Nephron progenitor cell (in vitro differentiated cells): Measurements from ENCODE around the gene FOXP1.

ENCODE experiments used
- DNase-seq: peaks from one replicate; pipeline ENCODE4 v3.0.0; 2021
- H3K27ac Mint-ChIP-seq: 2 replicates; pipeline ENCODE4 v1.8.0; 2021; ENCODE audit warnings: mild to moderate bottlenecking, moderate library complexity, mixed read lengths
- H3K27me3 Mint-ChIP-seq: 2 replicates; pipeline ENCODE4 v1.8.0; 2021; ENCODE audit warnings: mild to moderate bottlenecking, low read depth, mixed read lengths; ENCODE audit not compliant: poor library complexity
- H3K36me3 Mint-ChIP-seq: 2 replicates; pipeline ENCODE4 v1.8.0; 2021; ENCODE audit warnings: low read depth, mixed read lengths
- H3K4me1 Mint-ChIP-seq: 2 replicates; pipeline ENCODE4 v1.8.0; 2021; ENCODE audit warnings: mixed read lengths
- H3K4me3 Mint-ChIP-seq: 2 replicates; pipeline ENCODE4 v1.8.0; 2021; ENCODE audit warnings: mild to moderate bottlenecking, moderate library complexity, mixed read lengths
- H3K9me3 Mint-ChIP-seq: 2 replicates; pipeline ENCODE4 v1.8.0; 2021; ENCODE audit warnings: mild to moderate bottlenecking, moderate library complexity, mixed read lengths
- TF ChIP-seq, protein P1 (sequence below): fragments of 200-600 bp; sonication (generic); IDR thresholded peaks from 2 replicates; pipeline ENCODE4 v1.5.0; 2021; ENCODE audit warnings: antibody characterized with exemption

The FOXP1 gene

GRCh38 chr3:70990723-70991122 is 592.8 kb downstream of the FOXP1 start:
- TF ChIP-seq, protein P1, sequence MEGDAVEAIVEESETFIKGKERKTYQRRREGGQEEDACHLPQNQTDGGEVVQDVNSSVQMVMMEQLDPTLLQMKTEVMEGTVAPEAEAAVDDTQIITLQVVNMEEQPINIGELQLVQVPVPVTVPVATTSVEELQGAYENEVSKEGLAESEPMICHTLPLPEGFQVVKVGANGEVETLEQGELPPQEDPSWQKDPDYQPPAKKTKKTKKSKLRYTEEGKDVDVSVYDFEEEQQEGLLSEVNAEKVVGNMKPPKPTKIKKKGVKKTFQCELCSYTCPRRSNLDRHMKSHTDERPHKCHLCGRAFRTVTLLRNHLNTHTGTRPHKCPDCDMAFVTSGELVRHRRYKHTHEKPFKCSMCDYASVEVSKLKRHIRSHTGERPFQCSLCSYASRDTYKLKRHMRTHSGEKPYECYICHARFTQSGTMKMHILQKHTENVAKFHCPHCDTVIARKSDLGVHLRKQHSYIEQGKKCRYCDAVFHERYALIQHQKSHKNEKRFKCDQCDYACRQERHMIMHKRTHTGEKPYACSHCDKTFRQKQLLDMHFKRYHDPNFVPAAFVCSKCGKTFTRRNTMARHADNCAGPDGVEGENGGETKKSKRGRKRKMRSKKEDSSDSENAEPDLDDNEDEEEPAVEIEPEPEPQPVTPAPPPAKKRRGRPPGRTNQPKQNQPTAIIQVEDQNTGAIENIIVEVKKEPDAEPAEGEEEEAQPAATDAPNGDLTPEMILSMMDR, result no peak
- H3K27ac Mint-ChIP-seq, result peak overlapping the region; percentile 74
- peaks cover 24% of the 10 kb centered on the region for H3K4me1 Mint-ChIP-seq
- H3K27me3 Mint-ChIP-seq, result peaks cover 7% of the 10 kb centered on the region
- peaks cover 88% of the 10 kb centered on the region for H3K36me3 Mint-ChIP-seq
- DNase-seq, result no peak
- H3K4me3 Mint-ChIP-seq, result no peak overlapping the region
- H3K9me3 Mint-ChIP-seq, result no peaks in the 10 kb centered on the region

GRCh38 chr3:70990185-70990584 is 593.3 kb downstream of the FOXP1 start:
- TF ChIP-seq, protein P1, result no peak
- Mint-ChIP-seq H3K27me3 (peaks cover 7% of the 10 kb centered on the region), H3K36me3 (peaks cover 87% of the 10 kb centered on the region), H3K4me3 (no peak overlapping the region), H3K27ac (no peak overlapping the region), H3K4me1 (peaks cover 24% of the 10 kb centered on the region), H3K9me3 (no peaks in the 10 kb centered on the region)
- DNase-seq, result no peak

- TF ChIP-seq, protein P1, result no peak
These were observed 594.4 kb downstream of the FOXP1 start for GRCh38 chr3:70989174-70989573.

GRCh38 chr3:70988111-70988510 is 595.4 kb downstream of the FOXP1 start:
- H3K27ac Mint-ChIP-seq, result no peak overlapping the region
- peaks cover 4% of the 10 kb centered on the region for H3K27me3 Mint-ChIP-seq
- DNase-seq, result no peak
- H3K36me3 Mint-ChIP-seq, result peaks cover 81% of the 10 kb centered on the region
- peaks cover 36% of the 10 kb centered on the region for H3K4me1 Mint-ChIP-seq
- no peaks in the 10 kb centered on the region for H3K9me3 Mint-ChIP-seq
- H3K4me3 Mint-ChIP-seq, result no peak overlapping the region
- TF ChIP-seq, protein P1, result no peak

More at GRCh38 chr3:70989174-70989573, 594.4 kb downstream of the FOXP1 start:
- peaks cover 27% of the 10 kb centered on the region for H3K4me1 Mint-ChIP-seq
- DNase-seq, result no peak
- no peak overlapping the region for H3K27ac Mint-ChIP-seq
- peaks cover 88% of the 10 kb centered on the region for H3K36me3 Mint-ChIP-seq
- H3K4me3 Mint-ChIP-seq, result no peak overlapping the region
- no peaks in the 10 kb centered on the region for H3K9me3 Mint-ChIP-seq
- peaks cover 4% of the 10 kb centered on the region for H3K27me3 Mint-ChIP-seq

- no peak overlapping the region for H3K27ac Mint-ChIP-seq
- H3K36me3 Mint-ChIP-seq, result peaks cover 80% of the 10 kb centered on the region
- H3K4me3 Mint-ChIP-seq, result no peak overlapping the region
- no peaks in the 10 kb centered on the region for H3K9me3 Mint-ChIP-seq
- H3K27me3 Mint-ChIP-seq, result peaks cover 4% of the 10 kb centered on the region
- no peak for DNase-seq
- TF ChIP-seq, protein P1, result no peak
- H3K4me1 Mint-ChIP-seq, result peaks cover 39% of the 10 kb centered on the region
These were observed 598.0 kb downstream of the FOXP1 start for GRCh38 chr3:70985572-70985971.

- Mint-ChIP-seq H3K4me1 (peaks cover 46% of the 10 kb centered on the region), H3K9me3 (no peaks in the 10 kb centered on the region), H3K27me3 (peaks cover 6% of the 10 kb centered on the region), H3K27ac (peak overlapping the region; percentile 65), H3K4me3 (no peak overlapping the region), H3K36me3 (peaks cover 80% of the 10 kb centered on the region)
- TF ChIP-seq, protein P1, result no peak
- DNase-seq, result no peak
These were observed 598.6 kb downstream of the FOXP1 start for GRCh38 chr3:70984776-70985482.
